Activated B cell treated with CpG ODN at 0.5 μM for 24 hours (primary cell): Measurements from ENCODE around the gene SLC9A3. TPM values are rescaled to one million over a fixed set of nuclear protein-coding genes. Genes with fewer than 3 reads are reported as not detected.

ENCODE experiments used
- ATAC-seq: fragments of 200-7000 bp; cut with Tn5 transposase; one replicate; pipeline ENCODE4 v1.10.0; 2021; ENCODE audit warnings: low read depth, mild to moderate bottlenecking, moderate library complexity
- CTCF ChIA-PET: fragments of 350-600 bp; sonication (Branson Sonifier 250); formaldehyde crosslinking; loops from one replicate; lab custom pipeline; 2021; ENCODE audit warnings: antibody characterized with exemption; lab: Charles Lee
- POLR2A ChIA-PET: fragments of 350-600 bp; sonication (Branson Sonifier 250); formaldehyde crosslinking; loops from one replicate; lab custom pipeline; 2021; ENCODE audit warnings: antibody characterized with exemption; lab: Charles Lee
- DNase-seq: peaks from one replicate; pipeline ENCODE4 v3.0.0; 2022
- H3K27ac Mint-ChIP-seq: one replicate; pipeline ENCODE4 v1.8.0; 2020; ENCODE audit warnings: mixed read lengths
- H3K27me3 Mint-ChIP-seq: one replicate; pipeline ENCODE4 v1.8.0; 2021; ENCODE audit warnings: mixed read lengths
- H3K36me3 Mint-ChIP-seq: one replicate; pipeline ENCODE4 v1.8.0; 2021; ENCODE audit warnings: low read depth, mixed read lengths
- H3K4me1 Mint-ChIP-seq: one replicate; pipeline ENCODE4 v1.8.0; 2021; ENCODE audit warnings: mixed read lengths
- H3K4me3 Mint-ChIP-seq: one replicate; pipeline ENCODE4 v1.8.0; 2020; ENCODE audit warnings: mild to moderate bottlenecking, mixed read lengths
- H3K9me3 Mint-ChIP-seq: one replicate; pipeline ENCODE4 v1.8.0; 2020; ENCODE audit warnings: mixed read lengths
- CTCF ChIP-seq: fragments of 200-600 bp; IDR thresholded peaks from one replicate; pipeline ENCODE4 v1.8.0; 2022; ENCODE audit warnings: antibody characterized with exemption, mild to moderate bottlenecking
- intact Hi-C: fragments of 100-400 bp; cut with micrococcal nuclease; formaldehyde crosslinking; loops from one replicate; pipeline ENCODE4 v1.15.1; 2024
- total RNA-seq: library from RNA; stranded (reverse); gene quantifications from 2 replicates; pipeline ENCODE4 v1.2.3, GENCODE V29; 2022

Gene SLC9A3
- total RNA-seq, 1 donor from 2014 or later: 0.20 TPM

- H3K9me3 Mint-ChIP-seq: no peaks in the 10 kb centered on the region
- CTCF ChIA-PET: no interaction called here
- no peak overlapping the region for H3K27ac Mint-ChIP-seq
- ATAC-seq (no peak), DNase-seq (no peak)
- TF ChIP-seq CTCF: no peak
- H3K4me3 Mint-ChIP-seq: no peak overlapping the region
- H3K4me1 Mint-ChIP-seq: peaks cover 13% of the 10 kb centered on the region
- H3K36me3 Mint-ChIP-seq: no peaks in the 10 kb centered on the region
- POLR2A ChIA-PET: no interaction called here
- intact Hi-C loops: no loop called here
- peaks cover 54% of the 10 kb centered on the region for H3K27me3 Mint-ChIP-seq
Observed at GRCh38 chr5:520196-520849, 3.9 kb downstream of the SLC9A3 start.

GRCh38 chr5:518721-519120 lies 5.5 kb downstream of the SLC9A3 start:
- Mint-ChIP-seq H3K27ac (no peak overlapping the region), H3K36me3 (no peaks in the 10 kb centered on the region), H3K4me3 (no peak overlapping the region), H3K9me3 (no peaks in the 10 kb centered on the region), H3K27me3 (peaks cover 54% of the 10 kb centered on the region), H3K4me1 (peaks cover 10% of the 10 kb centered on the region)
- DNase-seq (no peak), ATAC-seq (no peak)
- intact Hi-C loops: no loop called here
- ChIA-PET CTCF (no interaction called here), POLR2A (no interaction called here)
- no peak for TF ChIP-seq CTCF

- H3K27ac Mint-ChIP-seq: no peak overlapping the region
- peaks cover 3% of the 10 kb centered on the region for H3K4me1 Mint-ChIP-seq
- ChIA-PET POLR2A (no interaction called here), CTCF (no interaction called here)
- intact Hi-C loops: no loop called here
- no peak for TF ChIP-seq CTCF
- ATAC-seq (no peak), DNase-seq (no peak)
- H3K27me3 Mint-ChIP-seq: peaks cover 54% of the 10 kb centered on the region
- H3K9me3 Mint-ChIP-seq: no peaks in the 10 kb centered on the region
- H3K36me3 Mint-ChIP-seq: no peaks in the 10 kb centered on the region
- no peak overlapping the region for H3K4me3 Mint-ChIP-seq
Observed at GRCh38 chr5:517535-518100, 6.6 kb downstream of the SLC9A3 start.

- no peak for DNase-seq
- H3K27ac Mint-ChIP-seq: no peak overlapping the region
- H3K4me3 Mint-ChIP-seq: no peak overlapping the region
- no peaks in the 10 kb centered on the region for H3K36me3 Mint-ChIP-seq
- no peak for TF ChIP-seq CTCF
- ChIA-PET CTCF (no interaction called here), POLR2A (no interaction called here)
- peaks cover 52% of the 10 kb centered on the region for H3K27me3 Mint-ChIP-seq
- peaks cover 3% of the 10 kb centered on the region for H3K4me1 Mint-ChIP-seq
- no peaks in the 10 kb centered on the region for H3K9me3 Mint-ChIP-seq
- ATAC-seq: no peak
- intact Hi-C loops: no loop called here
Observed at GRCh38 chr5:516980-517379, 7.3 kb downstream of the SLC9A3 start.

- intact Hi-C loops: no loop called here
- H3K4me1 Mint-ChIP-seq: peaks cover 3% of the 10 kb centered on the region
- CTCF ChIA-PET: no interaction called here
Observed at GRCh38 chr5:516338-516925, 7.8 kb downstream of the SLC9A3 start.

More at GRCh38 chr5:516338-516925, 7.8 kb downstream of the SLC9A3 start:
- Mint-ChIP-seq H3K4me3 (no peak overlapping the region), H3K9me3 (no peaks in the 10 kb centered on the region), H3K27me3 (peaks cover 49% of the 10 kb centered on the region), H3K36me3 (no peaks in the 10 kb centered on the region), H3K27ac (no peak overlapping the region)
- no peak for TF ChIP-seq CTCF
- ATAC-seq (no peak), DNase-seq (no peak)
- POLR2A ChIA-PET: interaction anchor here (0.5 kb wide), 1 partner anchor 25 kb away, joined by 7 read pairs; no protein-coding TSS in a partner anchor
